IPS-20b (cell line): Measurements from ENCODE around the gene GRM8.

ENCODE experiments used
- H3K27ac ChIP-seq: one replicate; pipeline ENCODE4 v1.5.1; 2013; ENCODE audit warnings: low read length
- H3K27me3 ChIP-seq: 2 replicates; pipeline ENCODE4 v1.6.1; 2013; ENCODE audit warnings: mild to moderate bottlenecking, low read length, inconsistent platforms; ENCODE audit not compliant: insufficient read depth
- H3K36me3 ChIP-seq: 2 replicates; pipeline ENCODE4 v1.6.1; 2013; ENCODE audit warnings: low read depth, mild to moderate bottlenecking, inconsistent platforms, low read length, moderate library complexity; ENCODE audit not compliant: insufficient read depth
- H3K4me1 ChIP-seq: 2 replicates; pipeline ENCODE4 v1.6.1; 2013; ENCODE audit warnings: mild to moderate bottlenecking, control low read depth, inconsistent platforms, low read length, moderate library complexity; ENCODE audit not compliant: insufficient read depth
- H3K4me3 ChIP-seq: 2 replicates; pipeline ENCODE4 v1.5.1; 2013; ENCODE audit warnings: mild to moderate bottlenecking, low read length, inconsistent platforms
- H3K9ac ChIP-seq: 2 replicates; pipeline ENCODE4 v1.6.1; 2013; ENCODE audit warnings: low read depth, mild to moderate bottlenecking, inconsistent platforms, low read length, moderate library complexity
- H3K9me3 ChIP-seq: 2 replicates; pipeline ENCODE4 v1.6.1; 2013; ENCODE audit warnings: mild to moderate bottlenecking, low read depth, low read length, inconsistent platforms; ENCODE audit not compliant: insufficient read depth

Gene GRM8

GRCh38 chr7:126443951-126444350 is 808.8 kb downstream of the GRM8 start:
- H3K27ac ChIP-seq = no peak overlapping the region
- no peaks in the 10 kb centered on the region for H3K4me1 ChIP-seq
- no peaks in the 10 kb centered on the region for H3K9me3 ChIP-seq
- no peaks in the 10 kb centered on the region for H3K27me3 ChIP-seq
- no peaks in the 10 kb centered on the region for H3K36me3 ChIP-seq
- H3K4me3 ChIP-seq = no peak overlapping the region
- no peak overlapping the region for H3K9ac ChIP-seq

GRCh38 chr7:126442908-126443307 is 809.8 kb downstream of the GRM8 start:
- Histone ChIP-seq H3K9me3 (no peaks in the 10 kb centered on the region), H3K27ac (no peak overlapping the region), H3K4me3 (no peak overlapping the region), H3K4me1 (no peaks in the 10 kb centered on the region), H3K36me3 (no peaks in the 10 kb centered on the region), H3K27me3 (no peaks in the 10 kb centered on the region), H3K9ac (no peak overlapping the region)

GRCh38 chr7:126441745-126442144 is 811.0 kb downstream of the GRM8 start:
- Histone ChIP-seq H3K27me3 (no peaks in the 10 kb centered on the region), H3K4me3 (no peak overlapping the region), H3K9me3 (no peaks in the 10 kb centered on the region)

GRCh38 chr7:126440542-126440941 is 812.2 kb downstream of the GRM8 start:
- no peak overlapping the region for H3K27ac ChIP-seq
- no peak overlapping the region for H3K4me3 ChIP-seq
- H3K36me3 ChIP-seq = no peaks in the 10 kb centered on the region
- H3K4me1 ChIP-seq = no peaks in the 10 kb centered on the region
- H3K9ac ChIP-seq = no peak overlapping the region
- no peaks in the 10 kb centered on the region for H3K9me3 ChIP-seq
- no peaks in the 10 kb centered on the region for H3K27me3 ChIP-seq

More at GRCh38 chr7:126441745-126442144, 811.0 kb downstream of the GRM8 start:
- no peak overlapping the region for H3K27ac ChIP-seq
- no peak overlapping the region for H3K9ac ChIP-seq
- no peaks in the 10 kb centered on the region for H3K4me1 ChIP-seq
- H3K36me3 ChIP-seq = no peaks in the 10 kb centered on the region

- Histone ChIP-seq H3K4me3 (no peak overlapping the region), H3K9ac (no peak overlapping the region)
Observed at GRCh38 chr7:126436213-126436868, 816.4 kb downstream of the GRM8 start.

GRCh38 chr7:126426652-126427051 is 826.1 kb downstream of the GRM8 start:
- Histone ChIP-seq H3K4me1 (no peaks in the 10 kb centered on the region), H3K4me3 (no peak overlapping the region), H3K36me3 (no peaks in the 10 kb centered on the region), H3K27me3 (no peaks in the 10 kb centered on the region), H3K27ac (no peak overlapping the region), H3K9ac (no peak overlapping the region), H3K9me3 (no peaks in the 10 kb centered on the region)

More at GRCh38 chr7:126436213-126436868, 816.4 kb downstream of the GRM8 start:
- Histone ChIP-seq H3K4me1 (no peaks in the 10 kb centered on the region), H3K9me3 (no peaks in the 10 kb centered on the region), H3K27me3 (no peaks in the 10 kb centered on the region), H3K27ac (no peak overlapping the region), H3K36me3 (no peaks in the 10 kb centered on the region)

GRCh38 chr7:126424985-126425384 is 827.8 kb downstream of the GRM8 start:
- H3K36me3 ChIP-seq = no peaks in the 10 kb centered on the region
- H3K4me1 ChIP-seq = no peaks in the 10 kb centered on the region
- no peak overlapping the region for H3K27ac ChIP-seq
- H3K9ac ChIP-seq = no peak overlapping the region
- H3K27me3 ChIP-seq = no peaks in the 10 kb centered on the region
- no peak overlapping the region for H3K4me3 ChIP-seq
- H3K9me3 ChIP-seq = no peaks in the 10 kb centered on the region

- H3K27me3 ChIP-seq = no peaks in the 10 kb centered on the region
Observed at GRCh38 chr7:126419047-126419446, 833.7 kb downstream of the GRM8 start.

GRCh38 chr7:126411821-126412383 is 840.8 kb downstream of the GRM8 start:
- no peaks in the 10 kb centered on the region for H3K36me3 ChIP-seq
- H3K4me3 ChIP-seq = no peak overlapping the region
- no peaks in the 10 kb centered on the region for H3K27me3 ChIP-seq
- no peak overlapping the region for H3K27ac ChIP-seq
- 0 out of 2 replicates have a peak, but pooled peaks cover 2% of the 10 kb centered on the region for H3K4me1 ChIP-seq
- no peaks in the 10 kb centered on the region for H3K9me3 ChIP-seq
- no peak overlapping the region for H3K9ac ChIP-seq

More at GRCh38 chr7:126419047-126419446, 833.7 kb downstream of the GRM8 start:
- H3K4me3 ChIP-seq = no peak overlapping the region
- H3K4me1 ChIP-seq = no peaks in the 10 kb centered on the region
- no peak overlapping the region for H3K27ac ChIP-seq
- H3K9ac ChIP-seq = no peak overlapping the region
- H3K36me3 ChIP-seq = no peaks in the 10 kb centered on the region
- no peaks in the 10 kb centered on the region for H3K9me3 ChIP-seq

- no peak overlapping the region for H3K27ac ChIP-seq
- H3K27me3 ChIP-seq = no peaks in the 10 kb centered on the region
- 0 out of 2 replicates have a peak, but pooled peaks cover 2% of the 10 kb centered on the region for H3K4me1 ChIP-seq
- H3K36me3 ChIP-seq = no peaks in the 10 kb centered on the region
- H3K4me3 ChIP-seq = no peak overlapping the region
- no peaks in the 10 kb centered on the region for H3K9me3 ChIP-seq
- H3K9ac ChIP-seq = no peak overlapping the region
Observed at GRCh38 chr7:126411032-126411820, 841.5 kb downstream of the GRM8 start.

GRCh38 chr7:126403040-126403439 is 849.7 kb downstream of the GRM8 start:
- Histone ChIP-seq H3K27me3 (no peaks in the 10 kb centered on the region), H3K9ac (no peak overlapping the region), H3K27ac (no peak overlapping the region), H3K36me3 (no peaks in the 10 kb centered on the region), H3K9me3 (no peaks in the 10 kb centered on the region), H3K4me3 (no peak overlapping the region), H3K4me1 (no peaks in the 10 kb centered on the region)

GRCh38 chr7:126401918-126402317 is 850.8 kb downstream of the GRM8 start:
- Histone ChIP-seq H3K36me3 (no peaks in the 10 kb centered on the region), H3K4me1 (no peaks in the 10 kb centered on the region), H3K27ac (no peak overlapping the region), H3K27me3 (no peaks in the 10 kb centered on the region), H3K9me3 (no peaks in the 10 kb centered on the region), H3K4me3 (no peak overlapping the region), H3K9ac (no peak overlapping the region)
